GM18517 (cell line): ENCODE measurements around the gene SLC6A5.
"Not testable (repeated sequence)": the region's sequence is repeated elsewhere in the genome, so short reads cannot be mapped to it uniquely, and the experiment has no call there.

Experiments used
- ATAC-seq: cut with Tn5 transposase; IDR thresholded peaks from one replicate; pipeline ENCODE4 v1.9.1; 2021; ENCODE audit warnings: mild to moderate bottlenecking, moderate library complexity; ENCODE audit not compliant: unreplicated experiment

SLC6A5 gene

GRCh38 chr11:20599221-20600019 is at the start of gene SLC6A5:
Gene SLC6A5, plus strand, starts transcription at chr11:20599608. Its CDS starts 65 bp downstream, at chr11:20599673.
- no peak for ATAC-seq

DNA sequence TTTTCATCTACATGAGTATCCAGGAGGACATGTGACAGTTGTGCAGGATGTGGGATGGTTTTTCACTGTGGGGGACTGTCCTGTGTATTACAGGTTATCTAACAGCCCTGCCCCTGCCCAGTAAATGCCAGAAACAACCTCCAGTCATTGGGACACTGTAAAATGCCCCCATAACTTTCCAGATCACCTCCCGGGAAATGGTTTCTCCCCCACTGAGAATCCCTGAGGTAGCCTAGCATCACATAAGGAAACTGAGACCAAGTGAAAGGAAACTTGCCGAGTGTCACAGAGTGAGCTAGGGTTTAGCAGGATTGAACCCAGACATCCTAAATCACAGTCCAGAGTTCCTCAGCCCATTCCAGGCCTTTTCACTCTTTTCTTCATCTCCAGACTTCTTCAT is 48.3 kb upstream of the SLC6A5 start:
- ATAC-seq = no peak

GRCh38 chr11:20555783-20556182 is 43.6 kb upstream of the SLC6A5 start:
- no peak for ATAC-seq

DNA sequence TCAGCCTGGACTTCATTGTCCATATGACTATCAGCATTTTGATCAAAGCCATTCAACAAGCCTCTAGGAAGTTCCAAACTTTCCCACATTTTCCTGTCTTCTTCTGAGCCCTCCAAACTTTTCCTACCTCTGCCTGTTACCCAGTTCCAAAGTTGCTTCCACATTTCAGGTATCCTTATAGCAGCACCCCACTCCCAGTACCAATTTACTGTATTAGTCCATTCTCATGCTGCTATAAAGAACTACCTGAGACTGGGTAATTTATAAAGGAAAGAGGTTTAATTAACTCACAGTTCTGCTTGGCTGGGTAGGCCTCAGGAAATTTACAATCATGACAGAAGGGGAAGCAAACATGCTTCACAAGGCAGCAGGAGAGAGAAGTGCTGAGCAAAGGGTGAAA is 43.0 kb upstream of the SLC6A5 start:
- ATAC-seq = not testable (repeated sequence)

DNA sequence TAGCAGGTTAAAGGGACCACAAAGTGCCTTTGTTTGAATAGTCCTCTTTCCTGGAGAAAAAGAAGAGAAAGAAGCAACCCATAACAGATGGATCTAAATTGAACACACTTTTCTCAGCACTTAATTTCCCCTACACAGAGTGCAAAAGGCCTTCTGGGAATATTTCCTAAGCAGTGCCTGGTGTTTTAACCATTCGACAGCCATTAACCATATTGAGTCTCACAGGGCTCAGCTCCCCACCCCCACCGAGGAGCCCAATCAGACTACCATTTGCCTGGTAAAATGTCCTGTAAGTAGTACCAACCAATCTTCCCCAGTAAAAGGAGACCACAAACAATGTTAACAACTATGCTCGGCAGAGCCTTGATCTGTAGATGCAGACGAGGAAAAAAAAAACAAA is 40.7 kb upstream of the SLC6A5 start:
- no peak for ATAC-seq

GRCh38 chr11:20559523-20560300 is 39.7 kb upstream of the SLC6A5 start:
- no peak for ATAC-seq

- ATAC-seq = no peak
These were observed 37.5 kb upstream of the SLC6A5 start for GRCh38 chr11:20561915-20562314.

DNA sequence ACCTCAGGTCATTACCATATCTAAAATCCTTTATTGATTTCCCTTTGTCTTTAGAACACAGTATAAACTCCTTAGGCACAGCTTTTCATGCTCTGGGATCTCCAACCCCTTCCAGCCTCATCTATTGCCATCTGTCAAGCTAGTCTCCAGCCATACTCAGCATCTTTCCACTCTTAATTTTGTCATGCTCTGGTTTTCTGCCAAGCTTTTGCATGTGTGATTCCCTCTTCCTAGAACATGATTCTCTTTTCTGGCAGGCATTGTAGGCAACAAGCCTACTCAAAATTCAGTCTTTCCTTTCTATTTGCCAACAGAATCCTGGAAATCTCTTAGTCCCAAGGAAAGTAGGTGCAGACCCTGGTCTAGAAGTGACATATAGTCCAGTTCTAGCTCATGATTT is 35.5 kb upstream of the SLC6A5 start:
- ATAC-seq = no peak

DNA sequence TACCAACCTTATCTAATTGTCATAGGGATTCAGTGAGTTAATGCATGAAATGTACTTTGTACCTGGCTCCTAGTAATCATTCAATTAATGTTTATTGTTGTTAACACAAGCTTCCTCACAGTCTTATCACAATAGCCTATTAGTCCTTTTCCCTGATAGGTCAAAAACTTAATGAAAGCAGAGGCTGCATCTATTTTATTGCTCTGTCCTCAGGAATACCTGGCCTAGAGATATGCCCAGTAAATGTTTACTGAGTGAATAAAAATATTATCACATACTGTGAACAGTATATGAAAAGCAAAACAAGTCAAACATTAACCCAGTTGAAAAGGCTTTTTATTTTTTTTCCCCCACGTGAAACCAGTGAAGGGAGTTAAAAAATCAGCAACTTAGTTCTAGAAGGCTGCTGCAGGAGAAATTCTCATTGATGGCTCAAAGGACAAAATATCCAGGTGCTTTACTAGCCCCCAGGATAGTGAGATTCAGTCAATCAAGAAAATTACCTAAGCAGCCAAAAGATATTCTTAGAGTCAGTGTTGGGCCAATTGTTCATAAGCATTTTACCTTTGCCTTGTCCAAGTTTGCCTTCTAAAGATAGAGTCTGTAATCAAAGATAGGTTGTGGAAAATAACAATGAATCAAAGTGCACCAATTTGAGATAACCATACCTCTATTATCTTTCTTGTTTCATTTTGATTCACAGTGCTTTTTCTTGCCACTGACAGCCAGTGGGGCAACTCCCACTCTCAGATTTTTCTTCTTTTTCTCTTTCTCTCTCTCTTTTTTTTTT is 34.4 kb upstream of the SLC6A5 start:
- no peak for ATAC-seq

GRCh38 chr11:20566115-20566514 is 33.3 kb upstream of the SLC6A5 start:
- ATAC-seq = not testable (repeated sequence)

DNA sequence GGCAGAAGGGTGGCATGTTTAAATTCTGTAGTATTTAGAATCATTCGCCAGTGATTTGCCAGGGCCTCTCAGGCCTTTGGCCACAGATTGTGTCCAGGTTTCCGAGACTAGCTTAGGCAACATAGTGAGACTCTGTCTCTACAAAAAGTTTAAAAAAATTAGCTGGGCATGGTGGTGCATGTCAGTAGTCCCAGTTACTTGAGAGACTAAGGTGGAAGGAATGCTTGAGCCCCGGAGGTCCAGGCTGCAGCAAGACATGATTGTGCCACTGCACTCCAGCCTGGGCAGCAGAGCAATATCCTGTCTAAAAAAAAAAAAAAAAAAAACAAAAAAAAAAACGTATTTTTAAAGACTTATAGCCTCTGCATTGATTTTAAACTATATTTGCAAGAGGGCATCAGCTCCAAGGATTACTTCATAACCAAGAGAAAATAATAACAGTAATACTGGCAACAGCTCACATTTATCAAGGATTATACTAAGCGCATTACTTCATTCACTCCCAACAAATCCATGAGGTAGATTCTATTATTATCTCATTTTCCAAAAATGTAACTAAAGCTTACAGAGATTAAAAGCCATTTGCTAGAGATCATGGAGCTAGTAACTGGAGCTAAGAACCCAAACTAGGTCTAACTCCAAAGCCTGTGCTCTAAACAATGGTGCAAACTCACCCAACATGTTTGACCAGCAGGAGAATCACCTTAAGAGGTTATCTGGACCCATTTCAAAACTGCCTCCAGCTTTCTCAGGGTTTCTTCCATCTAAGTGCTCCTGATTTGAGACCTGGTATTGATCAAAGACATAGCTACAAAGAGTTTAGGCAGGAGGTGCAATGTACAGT is 32.6 kb upstream of the SLC6A5 start:
- no peak for ATAC-seq

DNA sequence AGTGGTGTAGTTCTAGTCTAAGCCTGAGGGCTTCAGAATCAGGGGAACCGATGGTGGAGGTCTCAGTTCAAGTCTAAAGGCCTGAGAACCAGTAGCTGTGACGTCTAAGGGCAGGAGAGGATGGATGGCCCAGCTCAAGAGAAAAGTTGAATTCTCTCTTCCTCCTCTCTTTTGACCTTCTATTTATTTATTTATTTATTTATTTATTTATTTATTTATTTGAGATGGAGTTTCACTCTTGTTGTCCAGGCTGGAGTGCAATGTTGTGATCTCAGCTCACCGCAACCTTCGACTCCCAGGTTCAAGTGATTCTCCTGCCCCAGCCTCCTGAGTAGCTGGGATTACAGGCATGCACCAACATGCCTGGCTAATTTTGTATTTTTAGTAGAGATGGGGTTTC is 19.7 kb upstream of the SLC6A5 start:
- not testable (repeated sequence) for ATAC-seq

DNA sequence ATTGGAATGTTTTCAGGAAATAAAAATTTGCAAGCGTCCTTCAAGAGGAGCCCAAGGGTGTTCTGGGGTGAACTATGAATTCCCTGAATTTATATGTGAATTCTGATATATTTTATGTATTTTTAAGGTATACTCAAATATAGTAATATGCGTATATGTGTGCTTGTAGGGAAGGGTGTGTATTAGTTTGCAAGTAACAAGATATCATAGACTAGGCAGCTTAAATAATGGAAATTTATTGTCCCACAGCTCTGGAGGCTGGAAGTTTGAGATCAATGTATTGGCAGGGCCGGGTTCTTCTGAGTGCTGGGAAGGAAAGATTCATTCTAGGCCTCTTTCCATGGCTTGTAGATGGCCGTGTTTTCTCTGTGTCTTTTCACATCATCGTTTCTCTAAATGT is 16.2 kb upstream of the SLC6A5 start:
- ATAC-seq = no peak

- ATAC-seq = no peak
These were observed 15.2 kb upstream of the SLC6A5 start for GRCh38 chr11:20584093-20584774.

DNA sequence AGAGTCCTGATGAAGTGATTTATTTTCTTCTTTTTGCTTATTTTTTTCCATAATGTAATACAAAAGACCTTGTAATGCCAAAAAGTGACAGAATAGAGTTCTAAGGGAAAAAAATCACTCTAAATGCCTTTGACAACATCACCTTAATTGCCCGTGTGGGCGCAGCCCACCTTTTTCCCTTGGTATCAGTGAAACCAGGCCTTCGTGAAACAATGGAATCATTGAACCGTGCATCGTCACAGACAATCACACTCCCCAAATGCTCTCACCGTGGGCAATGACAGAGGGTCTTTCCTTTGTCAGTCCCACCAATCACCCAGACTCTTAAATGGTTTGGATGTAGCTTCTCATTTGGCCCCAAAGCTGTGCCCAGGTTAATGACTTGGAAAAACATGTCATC is 9.6 kb upstream of the SLC6A5 start:
- no peak for ATAC-seq

GRCh38 chr11:20590381-20590780 is 9.0 kb upstream of the SLC6A5 start:
- ATAC-seq = no peak

DNA sequence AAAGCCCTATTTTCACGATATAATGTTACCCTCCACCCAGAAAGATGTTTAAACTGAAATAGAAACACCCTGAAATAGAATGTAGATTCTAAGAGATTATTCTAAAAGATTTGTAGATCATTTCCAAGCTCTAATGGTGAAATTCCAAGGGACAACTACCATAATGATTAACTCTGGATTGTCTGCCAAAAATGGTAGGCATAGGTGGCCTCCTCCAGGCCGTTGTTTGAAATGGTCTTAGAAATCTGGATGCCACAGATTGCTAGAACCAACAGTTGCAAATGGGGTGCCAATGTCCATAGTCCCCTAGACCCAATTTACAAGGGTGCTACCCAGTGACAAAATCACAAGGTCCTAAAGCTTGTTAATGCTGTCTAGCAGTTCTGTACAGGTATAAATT is 6.7 kb upstream of the SLC6A5 start:
- ATAC-seq = no peak

- ATAC-seq = no peak
These were observed 4.9 kb upstream of the SLC6A5 start for GRCh38 chr11:20594274-20595061.

DNA sequence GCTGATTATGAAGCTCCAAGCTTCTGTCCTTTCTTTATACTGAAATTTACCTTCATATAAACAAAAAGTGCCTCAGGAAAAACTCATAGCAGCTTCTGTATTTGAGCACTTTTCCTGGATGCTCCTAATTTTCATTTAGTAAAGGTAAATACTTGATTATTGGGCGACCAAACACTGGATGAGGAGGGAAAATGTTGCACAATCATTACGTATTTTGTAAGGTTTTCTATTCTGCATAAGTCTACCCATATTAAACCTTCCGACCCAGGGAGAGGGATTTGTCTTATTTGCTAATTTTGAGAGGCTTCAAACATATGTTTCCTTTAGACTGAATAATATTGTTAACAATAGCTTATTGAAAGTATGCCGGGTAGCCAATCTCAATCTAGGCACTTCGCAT is 4.3 kb upstream of the SLC6A5 start:
- ATAC-seq = no peak
